IMR-90 (cell line): ENCODE results near the gene SLC44A1.

Experiments used
- BHLHE40 ChIP-seq: fragments of 150-350 bp; IDR thresholded peaks from 2 replicates; pipeline ENCODE4 v1.6.1; 2016; ENCODE audit warnings: mild to moderate bottlenecking, low read depth, low read length
- CEBPB ChIP-seq: IDR thresholded peaks from 2 replicates; pipeline ENCODE4 v1.6.1; 2012; ENCODE audit warnings: low read depth, low read length, improper control_type of control experiment
- CHD1 ChIP-seq: IDR thresholded peaks from 2 replicates; pipeline ENCODE4 v1.6.1; 2012; ENCODE audit warnings: low read depth, low read length, improper control_type of control experiment
- CTCF ChIP-seq: conservative IDR thresholded peaks from 2 replicates; pipeline ENCODE4 v1.5.1; 2012; ENCODE audit warnings: mild to moderate bottlenecking, low read depth, low read length, improper control_type of control experiment
- ELK1 ChIP-seq: fragments of 150-350 bp; IDR thresholded peaks from 2 replicates; pipeline ENCODE4 v1.6.1; 2016; ENCODE audit warnings: low read depth, mild to moderate bottlenecking, low read length, moderate library complexity, borderline replicate concordance
- MAFK ChIP-seq: IDR thresholded peaks from 2 replicates; pipeline ENCODE4 v1.6.1; 2012; ENCODE audit warnings: low read depth, low read length, improper control_type of control experiment
- MAZ ChIP-seq: IDR thresholded peaks from 2 replicates; pipeline ENCODE4 v1.6.1; 2012; ENCODE audit warnings: low read depth, mild to moderate bottlenecking, low read length, improper control_type of control experiment, moderate library complexity, borderline replicate concordance
- MXI1 ChIP-seq: IDR thresholded peaks from 2 replicates; pipeline ENCODE4 v1.6.1; 2012; ENCODE audit warnings: low read depth, mild to moderate bottlenecking, low read length, moderate library complexity, borderline replicate concordance
- NFE2L2 ChIP-seq: fragments of 150-350 bp; IDR thresholded peaks from 2 replicates; pipeline ENCODE4 v1.6.1; 2016; ENCODE audit warnings: low read depth, mild to moderate bottlenecking, low read length
- POLR2A ChIP-seq: IDR thresholded peaks from 2 replicates; pipeline ENCODE4 v1.6.1; 2012; ENCODE audit warnings: mild to moderate bottlenecking, low read depth, low read length
- RCOR1 ChIP-seq: IDR thresholded peaks from 2 replicates; pipeline ENCODE4 v1.6.1; 2012; ENCODE audit warnings: mild to moderate bottlenecking, low read length, improper control_type of control experiment; ENCODE audit not compliant: insufficient replicate concordance
- RFX5 ChIP-seq: IDR thresholded peaks from 2 replicates; pipeline ENCODE4 v1.8.0; 2012; ENCODE audit warnings: low read depth, mild to moderate bottlenecking, low read length, moderate library complexity
- SMC3 ChIP-seq: fragments of 150-350 bp; IDR thresholded peaks from 2 replicates; pipeline ENCODE4 v1.6.1; 2016; ENCODE audit warnings: low read depth, mild to moderate bottlenecking, antibody characterized with exemption, low read length, moderate library complexity
- USF2 ChIP-seq: fragments of 150-350 bp; IDR thresholded peaks from 2 replicates; pipeline ENCODE4 v1.6.1; 2017; ENCODE audit warnings: mild to moderate bottlenecking, antibody characterized with exemption, low read length, low read depth

GRCh38 chr9:105452185-105452584, 207.7 kb downstream of the SLC44A1 start:
- TF ChIP-seq CTCF (no peak), MAZ (no peak), BHLHE40 (no peak), POLR2A (no peak), RFX5 (no peak), SMC3 (no peak), CHD1 (no peak), MAFK (no peak), CEBPB (no peak), USF2 (no peak), ELK1 (no peak), MXI1 (no peak), RCOR1 (no peak), NFE2L2 (no peak)
